ENCODE results near the gene C20orf202.
"Not testable (repeated sequence)": the region's sequence is repeated elsewhere in the genome, so short reads cannot be mapped to it uniquely, and the experiment has no call there.

Gene C20orf202

GRCh38 chr20:1247689-1248088 is 44.4 kb downstream of the C20orf202 start:
- H3K36me3 ChIP-seq (ENCODE audit: insufficient read depth, low read length), result no peaks in the 10 kb centered on the region

GRCh38 chr20:1250282-1250681 is 47.0 kb downstream of the C20orf202 start:
- H2AFZ ChIP-seq (ENCODE audit: low read length, unreplicated experiment); H3K4me3 ChIP-seq (ENCODE audit: low read depth, low read length); H3K27ac ChIP-seq (ENCODE audit: low read depth, low read length); H3K4me1 ChIP-seq (ENCODE audit: control insufficient read depth, insufficient read depth, low read length, unreplicated experiment); H3K79me2 ChIP-seq (ENCODE audit: control insufficient read depth, insufficient read depth, low read length, unreplicated experiment); H3K36me3 ChIP-seq (ENCODE audit: insufficient read depth, low read length); H3K27me3 ChIP-seq (ENCODE audit: insufficient read depth, low read length): not testable (repeated sequence)

More at GRCh38 chr20:1247689-1248088, 44.4 kb downstream of the C20orf202 start:
- Histone ChIP-seq H3K4me3 (ENCODE audit: low read depth, low read length) (no peak overlapping the region), H3K79me2 (ENCODE audit: control insufficient read depth, insufficient read depth, low read length, unreplicated experiment) (no peaks in the 10 kb centered on the region), H2AFZ (ENCODE audit: low read length, unreplicated experiment) (no peak overlapping the region), H3K27ac (ENCODE audit: low read depth, low read length) (no peak overlapping the region), H3K4me1 (ENCODE audit: control insufficient read depth, insufficient read depth, low read length, unreplicated experiment) (peaks cover 5% of the 10 kb centered on the region), H3K27me3 (ENCODE audit: insufficient read depth, low read length) (0 out of 2 replicates have a peak, but pooled peaks cover 4% of the 10 kb centered on the region)

GRCh38 chr20:1252416-1252815 is 49.2 kb downstream of the C20orf202 start:
- Histone ChIP-seq H3K79me2 (ENCODE audit: control insufficient read depth, insufficient read depth, low read length, unreplicated experiment) (no peaks in the 10 kb centered on the region), H2AFZ (ENCODE audit: low read length, unreplicated experiment) (no peak overlapping the region), H3K27me3 (ENCODE audit: insufficient read depth, low read length) (peaks cover 6% of the 10 kb centered on the region; the same call in 1 of the 2 replicates), H3K36me3 (ENCODE audit: insufficient read depth, low read length) (no peaks in the 10 kb centered on the region), H3K4me3 (ENCODE audit: low read depth, low read length) (no peak overlapping the region), H3K4me1 (ENCODE audit: control insufficient read depth, insufficient read depth, low read length, unreplicated experiment) (no peaks in the 10 kb centered on the region), H3K27ac (ENCODE audit: low read depth, low read length) (no peak overlapping the region)

- Histone ChIP-seq H3K4me1 (ENCODE audit: control insufficient read depth, insufficient read depth, low read length, unreplicated experiment) (no peaks in the 10 kb centered on the region), H3K36me3 (ENCODE audit: insufficient read depth, low read length) (no peaks in the 10 kb centered on the region), H3K79me2 (ENCODE audit: control insufficient read depth, insufficient read depth, low read length, unreplicated experiment) (no peaks in the 10 kb centered on the region), H3K27me3 (ENCODE audit: insufficient read depth, low read length) (peaks cover 9% of the 10 kb centered on the region), H2AFZ (ENCODE audit: low read length, unreplicated experiment) (no peak overlapping the region), H3K4me3 (ENCODE audit: low read depth, low read length) (no peak overlapping the region), H3K27ac (ENCODE audit: low read depth, low read length) (no peak overlapping the region)
Measured at GRCh38 chr20:1254254-1254653, 51.0 kb downstream of the C20orf202 start.

GRCh38 chr20:1255675-1256074 is 52.4 kb downstream of the C20orf202 start:
- no peaks in the 10 kb centered on the region for H3K36me3 ChIP-seq (ENCODE audit: insufficient read depth, low read length)
- no peaks in the 10 kb centered on the region for H3K4me1 ChIP-seq (ENCODE audit: control insufficient read depth, insufficient read depth, low read length, unreplicated experiment)
- peaks cover 9% of the 10 kb centered on the region for H3K27me3 ChIP-seq (ENCODE audit: insufficient read depth, low read length)
- no peak overlapping the region for H2AFZ ChIP-seq (ENCODE audit: low read length, unreplicated experiment)
- no peak overlapping the region for H3K4me3 ChIP-seq (ENCODE audit: low read depth, low read length)
- no peaks in the 10 kb centered on the region for H3K79me2 ChIP-seq (ENCODE audit: control insufficient read depth, insufficient read depth, low read length, unreplicated experiment)
- no peak overlapping the region for H3K27ac ChIP-seq (ENCODE audit: low read depth, low read length)
